Stimulated activated CD4-positive, alpha-beta T cell treated with anti-CD3 and anti-CD28 coated beads, Interleukin-4, amount 100 ng/mL, for 4 hours (primary cell): ENCODE results near the gene FAM83F.

Source experiments
- DNase-seq, 2 experiments: peaks; one replicate each; pipeline ENCODE4 v3.0.0-alpha.2; 2020

FAM83F gene

GRCh38 chr22:39995393-39996252 is 869 bp downstream of the FAM83F start:
- DNase-seq = no peak

GRCh38 chr22:39996732-39997131 is 2.0 kb downstream of the FAM83F start:
- DNase-seq = no peak

- no peak for DNase-seq
Measured at GRCh38 chr22:39997421-39997820, 2.7 kb downstream of the FAM83F start.

- DNase-seq = no peak
Measured at GRCh38 chr22:39997939-39998726, 3.4 kb downstream of the FAM83F start.

- no peak for DNase-seq
Measured at GRCh38 chr22:39999144-39999757, 4.5 kb downstream of the FAM83F start.

GRCh38 chr22:40000171-40000570 is 5.4 kb downstream of the FAM83F start:
- no peak for DNase-seq

GRCh38 chr22:40001106-40001505 is 6.4 kb downstream of the FAM83F start:
- DNase-seq = no peak

GRCh38 chr22:40001800-40002577 is 7.2 kb downstream of the FAM83F start:
- DNase-seq = no peak

- DNase-seq = no peak
Measured at GRCh38 chr22:40002935-40003715, 8.4 kb downstream of the FAM83F start.

GRCh38 chr22:40004836-40005235 is 10.1 kb downstream of the FAM83F start:
- no peak for DNase-seq

- no peak for DNase-seq
Measured at GRCh38 chr22:40006641-40007040, 11.9 kb downstream of the FAM83F start.

- DNase-seq = no peak
Measured at GRCh38 chr22:40007853-40008710, 13.3 kb downstream of the FAM83F start.

- DNase-seq = no peak
Measured at GRCh38 chr22:40008726-40009291, 14.1 kb downstream of the FAM83F start.

- DNase-seq = no peak
Measured at GRCh38 chr22:40009292-40009774, 14.6 kb downstream of the FAM83F start.

GRCh38 chr22:40009951-40010671 is 15.4 kb downstream of the FAM83F start:
- peak in 1 of 2 experiments; percentile 46 for DNase-seq

GRCh38 chr22:40010746-40011145 is 16.0 kb downstream of the FAM83F start:
- DNase-seq = no peak

- DNase-seq = no peak
Measured at GRCh38 chr22:40014667-40015248, 20.0 kb downstream of the FAM83F start.

- DNase-seq = no peak
Measured at GRCh38 chr22:40015358-40015976, 20.7 kb downstream of the FAM83F start.

GRCh38 chr22:40018051-40018450 is 23.3 kb downstream of the FAM83F start:
- DNase-seq = no peak
